ENCODE results near the gene C1RL. TPM values are rescaled to one million over a fixed set of nuclear protein-coding genes. Genes with fewer than 3 reads are reported as not detected.

Gene C1RL
- polyA plus RNA-seq, 1 experiment: 50.5 TPM

DNA sequence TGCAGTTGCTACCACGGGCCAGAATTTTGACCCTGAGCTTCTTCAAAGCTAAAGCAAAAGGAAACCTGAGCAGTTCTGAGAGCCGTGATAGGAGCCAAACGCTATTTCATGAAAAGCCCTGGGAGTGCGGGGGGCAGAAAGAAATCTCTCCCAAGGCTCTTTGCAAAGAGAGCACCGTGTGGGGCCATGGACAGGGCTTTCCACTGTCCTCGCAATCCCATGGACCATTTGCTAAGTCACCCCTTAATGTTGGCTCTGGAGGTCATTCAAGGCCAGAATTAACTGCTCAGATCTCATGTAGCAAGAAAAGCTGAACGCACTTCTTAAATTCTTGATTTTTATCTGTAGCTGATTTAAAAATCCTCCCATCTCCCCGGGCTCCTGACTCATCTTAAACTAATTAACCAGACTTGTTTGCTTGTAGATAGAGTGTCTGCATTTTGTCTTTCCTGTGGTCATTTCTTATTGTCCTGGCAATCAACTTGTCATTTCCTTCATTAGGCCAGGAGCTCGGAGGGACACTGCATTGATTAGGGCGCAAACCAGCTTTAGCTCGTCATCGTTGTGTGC, 46.0 kb upstream of the C1RL start:
- H3K4me3 ChIP-seq (ENCODE audit: low read depth, low read length): no peak overlapping the region
- ChIA-PET CTCF (interaction anchor here (1.0 to 4.1 kb wide), 4 partner anchors 9 to 24 kb away, joined by 3 to 37 read pairs (median 14); no protein-coding TSS in a partner anchor), POLR2A (interaction anchor here (0.5 kb wide), 1 partner anchor 10 kb away, joined by 7 read pairs; no protein-coding TSS in a partner anchor)
- no peak for DNase-seq (ENCODE audit: low read depth)
- TF ChIP-seq, protein P1, sequence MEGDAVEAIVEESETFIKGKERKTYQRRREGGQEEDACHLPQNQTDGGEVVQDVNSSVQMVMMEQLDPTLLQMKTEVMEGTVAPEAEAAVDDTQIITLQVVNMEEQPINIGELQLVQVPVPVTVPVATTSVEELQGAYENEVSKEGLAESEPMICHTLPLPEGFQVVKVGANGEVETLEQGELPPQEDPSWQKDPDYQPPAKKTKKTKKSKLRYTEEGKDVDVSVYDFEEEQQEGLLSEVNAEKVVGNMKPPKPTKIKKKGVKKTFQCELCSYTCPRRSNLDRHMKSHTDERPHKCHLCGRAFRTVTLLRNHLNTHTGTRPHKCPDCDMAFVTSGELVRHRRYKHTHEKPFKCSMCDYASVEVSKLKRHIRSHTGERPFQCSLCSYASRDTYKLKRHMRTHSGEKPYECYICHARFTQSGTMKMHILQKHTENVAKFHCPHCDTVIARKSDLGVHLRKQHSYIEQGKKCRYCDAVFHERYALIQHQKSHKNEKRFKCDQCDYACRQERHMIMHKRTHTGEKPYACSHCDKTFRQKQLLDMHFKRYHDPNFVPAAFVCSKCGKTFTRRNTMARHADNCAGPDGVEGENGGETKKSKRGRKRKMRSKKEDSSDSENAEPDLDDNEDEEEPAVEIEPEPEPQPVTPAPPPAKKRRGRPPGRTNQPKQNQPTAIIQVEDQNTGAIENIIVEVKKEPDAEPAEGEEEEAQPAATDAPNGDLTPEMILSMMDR (IDR thresholded peaks at IDR 0.05; ENCODE audit: insufficient read depth, low read depth, low read length): no peak
- H3K36me3 ChIP-seq (ENCODE audit: control insufficient read depth, insufficient read depth, low read length): peaks cover 13% of the 10 kb centered on the region
- no peaks in the 10 kb centered on the region for H3K27me3 ChIP-seq (ENCODE audit: control insufficient read depth, insufficient read depth, low read length)

DNA sequence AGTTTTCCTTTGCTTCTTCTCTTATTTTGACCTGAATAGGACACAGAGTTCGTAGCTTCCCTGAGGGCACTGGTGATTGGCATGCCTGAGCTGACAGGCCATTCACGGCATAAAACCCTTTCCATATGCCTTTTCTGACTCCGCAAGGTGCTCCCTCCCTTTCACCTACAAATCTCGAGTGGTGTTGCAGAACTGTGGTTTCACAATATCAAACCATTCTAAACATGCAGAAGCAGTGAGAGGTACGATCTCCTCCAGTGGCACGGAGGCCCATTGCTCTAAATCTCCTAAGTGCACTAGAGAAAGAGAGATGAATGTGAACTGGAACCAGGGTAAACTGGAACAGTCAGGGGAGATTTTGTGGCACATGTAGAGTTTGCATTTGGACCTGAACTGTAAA, 45.0 kb upstream of the C1RL start:
- H3K27me3 ChIP-seq (ENCODE audit: control insufficient read depth, insufficient read depth, low read length): no peaks in the 10 kb centered on the region
- H3K4me3 ChIP-seq (ENCODE audit: low read depth, low read length): no peak overlapping the region
- DNase-seq (ENCODE audit: low read depth): no peak
- ChIA-PET POLR2A (no interaction called here), CTCF (interaction anchor here (1.4 to 4.1 kb wide), 4 partner anchors 8 to 13 kb away, joined by 5 to 37 read pairs (median 14); no protein-coding TSS in a partner anchor)
- TF ChIP-seq, protein P1 (IDR thresholded peaks at IDR 0.05; ENCODE audit: insufficient read depth, low read depth, low read length): no peak
- peaks cover 21% of the 10 kb centered on the region for H3K36me3 ChIP-seq (ENCODE audit: control insufficient read depth, insufficient read depth, low read length)

DNA sequence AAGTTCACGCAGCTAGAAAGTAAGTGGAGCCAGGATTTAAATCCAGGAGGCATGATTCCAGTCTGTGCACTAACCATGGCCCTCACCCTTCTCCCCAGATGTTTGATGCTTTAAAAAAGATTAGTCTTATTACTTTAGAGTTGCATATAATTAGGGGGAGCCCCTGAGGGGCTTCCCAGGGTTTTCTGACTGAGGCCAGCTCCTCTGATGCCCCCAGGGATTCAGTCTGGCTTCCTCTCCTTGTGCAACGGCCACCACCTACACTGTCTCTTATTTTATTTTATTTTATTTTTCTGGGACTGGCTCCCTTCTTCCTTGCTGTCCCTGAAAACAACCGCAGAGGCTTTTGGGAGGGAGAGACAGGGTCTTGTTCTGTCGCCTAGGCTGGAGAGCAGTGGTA, 43.8 kb upstream of the C1RL start:
- DNase-seq (ENCODE audit: low read depth): no peak
- TF ChIP-seq, protein P1 (IDR thresholded peaks at IDR 0.05; ENCODE audit: insufficient read depth, low read depth, low read length): no peak
- no peak overlapping the region for H3K4me3 ChIP-seq (ENCODE audit: low read depth, low read length)
- CTCF ChIA-PET: interaction anchor here (1.4 to 4.1 kb wide), 3 partner anchors 8 to 11 kb away, joined by 5 to 37 read pairs (median 20); no protein-coding TSS in a partner anchor
- POLR2A ChIA-PET: no interaction called here
- no peaks in the 10 kb centered on the region for H3K27me3 ChIP-seq (ENCODE audit: control insufficient read depth, insufficient read depth, low read length)
- H3K36me3 ChIP-seq (ENCODE audit: control insufficient read depth, insufficient read depth, low read length): peaks cover 24% of the 10 kb centered on the region

DNA sequence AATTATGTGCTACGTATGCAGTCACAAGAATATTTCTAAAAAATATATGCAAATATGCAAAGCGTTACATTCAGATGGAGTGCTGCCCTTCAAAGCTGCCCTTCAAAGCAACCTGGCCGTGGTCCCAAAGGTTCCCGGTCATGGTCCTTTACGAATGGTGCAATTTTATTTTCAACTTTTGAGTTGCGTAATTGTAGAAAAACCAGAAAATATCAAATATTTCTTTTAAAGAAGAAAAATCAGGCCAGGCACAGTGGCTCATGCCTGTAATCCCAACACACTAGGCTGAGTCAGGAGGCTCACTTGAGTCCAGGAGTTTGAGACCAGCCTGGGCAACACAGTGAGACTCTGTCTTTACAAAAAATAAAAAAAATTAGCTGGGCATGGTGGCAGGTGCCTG, 42.5 kb upstream of the C1RL start:
- Histone ChIP-seq H3K36me3 (ENCODE audit: control insufficient read depth, insufficient read depth, low read length) (peaks cover 19% of the 10 kb centered on the region), H3K27me3 (ENCODE audit: control insufficient read depth, insufficient read depth, low read length) (no peaks in the 10 kb centered on the region), H3K4me3 (ENCODE audit: low read depth, low read length) (no peak overlapping the region)
- TF ChIP-seq, protein P1 (IDR thresholded peaks at IDR 0.05; ENCODE audit: insufficient read depth, low read depth, low read length): no peak
- POLR2A ChIA-PET: no interaction called here
- DNase-seq (ENCODE audit: low read depth): no peak
- CTCF ChIA-PET: interaction anchor here (1.4 kb wide), 1 partner anchor 11 kb away, joined by 7 read pairs; no protein-coding TSS in a partner anchor

DNA sequence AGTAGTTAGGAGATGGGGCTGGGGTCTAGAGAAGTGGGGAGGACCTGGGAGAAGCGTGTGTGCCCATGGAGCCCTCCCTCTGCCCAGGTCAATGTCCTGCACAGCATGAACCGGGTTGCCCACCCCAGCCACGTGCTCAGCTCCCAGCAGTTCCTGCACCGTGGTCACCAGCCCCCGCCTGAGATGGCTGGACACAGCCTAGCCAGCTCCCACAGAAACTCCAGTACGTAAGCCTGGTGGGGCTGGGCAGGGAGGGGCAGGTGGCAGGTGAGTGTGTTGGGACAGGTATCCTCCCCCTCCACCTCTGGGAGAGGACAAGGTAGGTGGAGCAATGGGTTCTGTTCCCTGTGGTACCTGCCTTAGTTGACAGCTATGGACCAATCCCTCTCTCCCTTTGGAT, 41.8 kb upstream of the C1RL start:
- CTCF ChIA-PET: interaction anchor here (1.4 kb wide), 1 partner anchor 12 kb away, joined by 7 read pairs; no protein-coding TSS in a partner anchor
- no peaks in the 10 kb centered on the region for H3K27me3 ChIP-seq (ENCODE audit: control insufficient read depth, insufficient read depth, low read length)
- TF ChIP-seq, protein P1 (IDR thresholded peaks at IDR 0.05; ENCODE audit: insufficient read depth, low read depth, low read length): no peak
- peaks cover 16% of the 10 kb centered on the region for H3K36me3 ChIP-seq (ENCODE audit: control insufficient read depth, insufficient read depth, low read length)
- POLR2A ChIA-PET: no interaction called here
- no peak overlapping the region for H3K4me3 ChIP-seq (ENCODE audit: low read depth, low read length)
- no peak for DNase-seq (ENCODE audit: low read depth)

Data from BJ (cell line).